Measurements from ENCODE around the gene IL24. TPM values are rescaled to one million over a fixed set of nuclear protein-coding genes. Genes with fewer than 3 reads are reported as not detected.

IL24 gene
- total RNA-seq, 1 experiment from 2014 or later = not detected

- Histone ChIP-seq H3K9me2 (ENCODE audit: insufficient read depth) (no peaks in the 10 kb centered on the region), H3K9me3 (ENCODE audit: insufficient read depth, low read depth) (no peaks in the 10 kb centered on the region), H3K4me1 (replicated peaks; ENCODE audit: insufficient read depth) (peaks cover 7% of the 10 kb centered on the region), H3K79me2 (ENCODE audit: low read depth) (no peaks in the 10 kb centered on the region), H3F3A (ENCODE audit: insufficient read depth, low read depth) (peaks cover 20% of the 10 kb centered on the region; the same call in 1 of the 2 replicates), H3K27me3 (ENCODE audit: insufficient read depth, low read depth) (no peaks in the 10 kb centered on the region), H4K20me1 (ENCODE audit: insufficient read depth) (no peaks in the 10 kb centered on the region), H3K36me3 (ENCODE audit: low read depth) (no peaks in the 10 kb centered on the region), H3K27ac (no peak overlapping the region), H3K4me2 (no peak overlapping the region), H2AFZ (no peak overlapping the region), H3K4me3 (no peak overlapping the region)
- DNase-seq = peak; percentile 56 to 65
- intact Hi-C loops (cut with micrococcal nuclease; ENCODE audit: unreplicated experiment) = loop anchor here (1.0 to 5.0 kb wide), 13 partner anchors 70 to 585 kb away; partner anchors contain the start of gene CR1
- CTCF ChIA-PET = interaction anchor here (0.6 to 1.4 kb wide), 15 partner anchors 48 to 587 kb away, joined by 3 to 10 read pairs (median 4); partner anchors contain the start of genes C1orf116, DYRK3 and IL20
- POLR2A ChIA-PET (ENCODE audit: unreplicated experiment) = interaction anchor here (0.6 kb wide), 1 partner anchor 50 kb away, joined by 4 read pairs; no protein-coding TSS in a partner anchor
- TF ChIP-seq CTCF (conservative IDR thresholded peaks at IDR 0.05) (peak; percentile 83), EZH2 (IDR thresholded peaks at IDR 0.05; ENCODE audit: low read depth) (no peak)
- BruUV-seq (replicated peaks) = no TSS peak
These were observed 15.3 kb downstream of the IL24 start for GRCh38 chr1:206912445-206913095.

GRCh38 chr1:206913766-206914537, 16.7 kb downstream of the IL24 start:
- DNase-seq = no peak
- H2AFZ ChIP-seq = no peak overlapping the region
- no peak for TF ChIP-seq CTCF (conservative IDR thresholded peaks at IDR 0.05)
- TF ChIP-seq EZH2 (IDR thresholded peaks at IDR 0.05; ENCODE audit: low read depth) = no peak
- H3F3A ChIP-seq (ENCODE audit: insufficient read depth, low read depth) = peaks cover 13% of the 10 kb centered on the region; the same call in 1 of the 2 replicates
- ChIA-PET POLR2A (ENCODE audit: unreplicated experiment) (no interaction called here), CTCF (no interaction called here)
- intact Hi-C loops (cut with micrococcal nuclease; ENCODE audit: unreplicated experiment) = loop anchor here (2.0 to 5.0 kb wide), 10 partner anchors 69 to 583 kb away; partner anchors contain the start of gene CR1
- no peaks in the 10 kb centered on the region for H3K9me2 ChIP-seq (ENCODE audit: insufficient read depth)
- H3K36me3 ChIP-seq (ENCODE audit: low read depth) = no peaks in the 10 kb centered on the region
- H3K27me3 ChIP-seq (ENCODE audit: insufficient read depth, low read depth) = no peaks in the 10 kb centered on the region
- H3K4me1 ChIP-seq (replicated peaks; ENCODE audit: insufficient read depth) = peaks cover under 1% of the 10 kb centered on the region
- no TSS peak for BruUV-seq (replicated peaks)
- H3K4me3 ChIP-seq = no peak overlapping the region
- H3K9me3 ChIP-seq (ENCODE audit: insufficient read depth, low read depth) = no peaks in the 10 kb centered on the region
- no peaks in the 10 kb centered on the region for H3K79me2 ChIP-seq (ENCODE audit: low read depth)
- H4K20me1 ChIP-seq (ENCODE audit: insufficient read depth) = no peaks in the 10 kb centered on the region
- H3K27ac ChIP-seq = no peak overlapping the region
- H3K4me2 ChIP-seq = no peak overlapping the region

GRCh38 chr1:206915030-206915735, 17.9 kb downstream of the IL24 start:
- CTCF ChIA-PET = no interaction called here
- Histone ChIP-seq H3K27me3 (ENCODE audit: insufficient read depth, low read depth) (no peaks in the 10 kb centered on the region), H2AFZ (no peak overlapping the region), H3K9me2 (ENCODE audit: insufficient read depth) (no peaks in the 10 kb centered on the region), H4K20me1 (ENCODE audit: insufficient read depth) (no peaks in the 10 kb centered on the region), H3K79me2 (ENCODE audit: low read depth) (no peaks in the 10 kb centered on the region), H3K4me2 (no peak overlapping the region), H3K4me3 (no peak overlapping the region), H3K4me1 (replicated peaks; ENCODE audit: insufficient read depth) (no peaks in the 10 kb centered on the region), H3K27ac (no peak overlapping the region), H3K36me3 (ENCODE audit: low read depth) (no peaks in the 10 kb centered on the region), H3F3A (ENCODE audit: insufficient read depth, low read depth) (peaks cover 8% of the 10 kb centered on the region; the same call in 1 of the 2 replicates), H3K9me3 (ENCODE audit: insufficient read depth, low read depth) (no peaks in the 10 kb centered on the region)
- TF ChIP-seq CTCF (conservative IDR thresholded peaks at IDR 0.05) (no peak), EZH2 (IDR thresholded peaks at IDR 0.05; ENCODE audit: low read depth) (no peak)
- DNase-seq = no peak
- POLR2A ChIA-PET (ENCODE audit: unreplicated experiment) = no interaction called here
- intact Hi-C loops (cut with micrococcal nuclease; ENCODE audit: unreplicated experiment) = no loop called here
- no TSS peak for BruUV-seq (replicated peaks)

Data from PC-9 (cell line).